HS-27A (cell line): ENCODE data around the gene SPRYD4.

Experiments
- DNase-seq: peaks from one replicate; pipeline ENCODE4 v3.0.0-alpha.2; 2012; ENCODE audit warnings: low read depth, missing footprints

Gene SPRYD4

GRCh38 chr12:56521209-56521589, 52.8 kb downstream of the SPRYD4 start:
- DNase-seq, result no peak

- no peak for DNase-seq
These were observed 53.4 kb downstream of the SPRYD4 start, which contains the start of gene RBMS2 for GRCh38 chr12:56521590-56522371. TSS of gene RBMS2 (plus strand) at chr12:56521820. CDS start at chr12:56522024, 204 bp downstream.

GRCh38 chr12:56522411-56523193, 54.2 kb downstream of the SPRYD4 start:
- DNase-seq, result no peak

GRCh38 chr12:56528846-56529245, 60.5 kb downstream of the SPRYD4 start:
- no peak for DNase-seq
